Naive thymus-derived CD4-positive, alpha-beta T cell (primary cell): Measurements from ENCODE around the gene HBG1. TPM values are rescaled to one million over a fixed set of nuclear protein-coding genes. Genes with fewer than 3 reads are reported as not detected.

Experiments used
- ATAC-seq: fragments of 150-1000 bp; cut with Tn5 transposase; 2 replicates; pipeline ENCODE4 v1.10.0; 2021; ENCODE audit warnings: mild to moderate bottlenecking, moderate library complexity
- CTCF ChIA-PET: fragments of 350-600 bp; sonication (Branson Sonifier 250); formaldehyde crosslinking; loops from one replicate; lab custom pipeline; 2021; ENCODE audit warnings: antibody characterized with exemption; lab: Charles Lee
- POLR2A ChIA-PET: fragments of 350-600 bp; sonication (Branson Sonifier 250); formaldehyde crosslinking; loops from one replicate; lab custom pipeline; 2021; ENCODE audit warnings: antibody characterized with exemption, inconsistent platforms; lab: Charles Lee
- DNase-seq, 9 donors: peaks; one replicate each; pipeline versions ENCODE4 v3.0.0 to v3.0.0-alpha.2; 2020 to 2022; ENCODE audit warnings: mixed read lengths in 1 of 9
- H3K27ac ChIP-seq: one replicate; pipeline ENCODE4 v1.7.0; 2013; ENCODE audit warnings: mild to moderate bottlenecking, low read depth, low read length, moderate library complexity
- H3K27me3 ChIP-seq, 2 donors: one replicate each; pipeline ENCODE4 v1.7.0; 2013; ENCODE audit warnings: low read length in 2 of 2, mild to moderate bottlenecking in 2 of 2, moderate library complexity in 2 of 2; ENCODE audit not compliant: control insufficient read depth in 2 of 2, insufficient read depth in 2 of 2
- H3K36me3 ChIP-seq, 3 experiments: 1 replicate in 2 of 3; 2 replicates in 1 of 3; pipeline ENCODE4 v1.7.0; 2013; ENCODE audit warnings: low read length in 3 of 3, mild to moderate bottlenecking in 3 of 3, moderate library complexity in 1 of 3; ENCODE audit not compliant: insufficient read depth in 3 of 3, control insufficient read depth in 2 of 3
- H3K4me1 ChIP-seq, 2 donors: one replicate each; pipeline ENCODE4 v1.7.0; 2013; ENCODE audit warnings: low read length in 2 of 2, mild to moderate bottlenecking in 2 of 2, moderate library complexity in 1 of 2; ENCODE audit not compliant: control insufficient read depth in 2 of 2, insufficient read depth in 2 of 2
- H3K4me3 ChIP-seq: 2 replicates; pipeline ENCODE4 v1.7.0; 2013; ENCODE audit warnings: mild to moderate bottlenecking, low read length
- H3K9me3 ChIP-seq, 3 experiments: 1 replicate in 2 of 3; 2 replicates in 1 of 3; pipeline ENCODE4 v1.7.0; 2013; ENCODE audit warnings: low read length in 3 of 3; ENCODE audit not compliant: control insufficient read depth in 2 of 3
- H3K27ac Mint-ChIP-seq, 9 donors: one replicate each; pipeline ENCODE4 v1.8.0; 2020 to 2022; ENCODE audit warnings: mixed read lengths in 9 of 9, mild to moderate bottlenecking in 8 of 9, moderate library complexity in 5 of 9, inconsistent platforms in 2 of 9
- H3K27me3 Mint-ChIP-seq, 5 donors: one replicate each; pipeline ENCODE4 v1.8.0; 2021 to 2022; ENCODE audit warnings: mixed read lengths in 5 of 5, mild to moderate bottlenecking in 1 of 5
- H3K36me3 Mint-ChIP-seq, 5 donors: one replicate each; pipeline ENCODE4 v1.8.0; 2020 to 2022; ENCODE audit warnings: mixed read lengths in 5 of 5, mild to moderate bottlenecking in 3 of 5, inconsistent platforms in 1 of 5
- H3K4me1 Mint-ChIP-seq, 7 donors: one replicate each; pipeline ENCODE4 v1.8.0; 2020 to 2022; ENCODE audit warnings: mixed read lengths in 7 of 7, mild to moderate bottlenecking in 3 of 7, inconsistent platforms in 1 of 7
- H3K4me3 Mint-ChIP-seq, 10 donors: one replicate each; pipeline ENCODE4 v1.8.0; 2020 to 2022; ENCODE audit warnings: mild to moderate bottlenecking in 10 of 10, mixed read lengths in 10 of 10, moderate library complexity in 6 of 10, inconsistent platforms in 2 of 10
- H3K9me3 Mint-ChIP-seq, 11 donors: one replicate each; pipeline ENCODE4 v1.8.0; 2020 to 2022; ENCODE audit warnings: mixed read lengths in 11 of 11, mild to moderate bottlenecking in 4 of 11, inconsistent platforms in 1 of 11, moderate library complexity in 1 of 11
- intact Hi-C, 2 donors: fragments of 100-400 bp; cut with micrococcal nuclease; formaldehyde crosslinking; loops; one replicate each; pipeline ENCODE4 v1.15.1; 2023
- polyA plus RNA-seq, 2 donors: library from polyadenylated mRNA; unstranded; fragments of 300-500 nt; fragmentation: Illumina TruSeq; gene quantifications; one replicate each; pipeline ENCODE4 v1.2.3, GENCODE V29; 2021
- total RNA-seq, 6 experiments: library from RNA in 5 of 6; stranded (reverse) in 5 of 6; gene quantifications; 1 replicate in 5 of 6; 2 replicates in 1 of 6; pipeline ENCODE4 v1.2.3 and lab custom pipeline; 2021 to 2026

The HBG1 gene
- total and polyA plus RNA-seq, 7 experiments from 2014 or later = not detected

DNA sequence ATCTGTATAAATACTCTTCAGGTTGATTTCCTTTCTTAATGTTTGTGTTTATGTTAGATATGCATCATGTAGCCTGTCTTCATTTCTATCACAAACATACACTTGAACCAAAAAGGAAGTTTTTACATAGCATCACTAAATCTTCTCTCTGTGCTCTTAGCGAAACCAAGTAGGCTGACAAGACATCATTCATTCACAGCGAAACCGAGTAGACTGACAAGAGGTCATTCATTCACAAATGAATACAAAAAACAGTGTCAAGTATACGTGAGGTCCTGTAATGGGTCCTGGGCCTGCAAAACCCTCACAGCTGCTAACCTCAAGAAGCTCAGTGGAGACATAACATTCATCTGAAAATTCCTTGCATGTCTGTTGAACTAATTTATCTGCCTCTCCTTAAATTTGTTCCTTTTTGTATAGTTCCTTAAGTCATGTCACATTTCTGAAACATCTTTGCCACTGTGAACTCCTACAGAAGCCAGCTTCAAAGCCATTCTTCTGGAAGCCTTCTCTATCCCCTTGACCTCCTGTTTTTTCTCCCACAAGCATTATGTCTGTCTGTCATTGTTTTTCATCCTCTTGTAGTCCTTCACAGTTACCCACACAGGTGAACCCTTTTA lies 29.9 kb upstream of the HBG1 start:
- H3K27me3 ChIP-seq = no peaks in the 10 kb centered on the region
- intact Hi-C loops = no loop called here
- DNase-seq (no peak), ATAC-seq (no peak)
- Mint-ChIP-seq H3K36me3 (no peaks in the 10 kb centered on the region), H3K27me3 (peaks cover 0 to 9% (median under 1%) of the 10 kb centered on the region in 5 donors), H3K9me3 (no peaks in the 10 kb centered on the region), H3K27ac (no peak overlapping the region), H3K4me1 (peaks cover 0 to 3% (median 0%) of the 10 kb centered on the region in 7 donors), H3K4me3 (no peak overlapping the region)
- H3K36me3 ChIP-seq = no peaks in the 10 kb centered on the region
- H3K4me1 ChIP-seq = no peaks in the 10 kb centered on the region
- H3K9me3 ChIP-seq = no peaks in the 10 kb centered on the region
- ChIA-PET POLR2A (no interaction called here), CTCF (no interaction called here)
- no peak overlapping the region for H3K27ac ChIP-seq
- no peak overlapping the region for H3K4me3 ChIP-seq

DNA sequence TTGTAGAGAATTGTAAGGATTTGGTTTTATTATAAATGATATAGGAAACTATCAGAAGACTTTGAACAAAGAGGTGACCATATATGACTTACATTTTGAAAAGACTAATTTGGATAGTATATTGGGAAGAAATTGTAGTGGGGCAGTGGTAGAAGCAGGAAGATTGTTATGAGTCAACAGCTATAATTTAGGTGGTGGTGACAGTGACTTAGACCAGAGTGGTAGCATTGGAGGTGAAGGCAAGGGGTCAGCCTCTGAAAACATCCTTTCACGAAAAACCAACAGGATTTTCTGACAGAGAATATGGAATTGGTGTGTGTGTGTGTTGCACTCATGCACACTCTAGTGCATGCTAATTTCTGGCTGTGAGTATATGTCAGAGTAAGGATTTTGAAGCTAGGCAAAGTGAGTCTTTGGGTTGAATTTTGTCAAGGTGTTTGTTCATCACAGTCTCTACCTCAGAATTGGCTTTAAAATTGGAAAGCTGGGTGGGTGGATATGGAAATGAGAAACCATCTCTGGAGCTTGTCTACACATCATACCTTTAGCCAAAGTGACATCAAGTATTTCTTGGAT lies 28.2 kb upstream of the HBG1 start:
- no peaks in the 10 kb centered on the region for H3K36me3 ChIP-seq
- Mint-ChIP-seq H3K9me3 (no peaks in the 10 kb centered on the region), H3K27ac (no peak overlapping the region), H3K36me3 (no peaks in the 10 kb centered on the region), H3K4me1 (peaks cover 0 to 3% (median 0%) of the 10 kb centered on the region in 7 donors), H3K27me3 (peaks cover 0 to 10% (median 5%) of the 10 kb centered on the region in 5 donors), H3K4me3 (no peak overlapping the region)
- H3K4me1 ChIP-seq = no peaks in the 10 kb centered on the region
- no peak overlapping the region for H3K4me3 ChIP-seq
- POLR2A ChIA-PET = no interaction called here
- no peaks in the 10 kb centered on the region for H3K27me3 ChIP-seq
- H3K27ac ChIP-seq = no peak overlapping the region
- CTCF ChIA-PET = no interaction called here
- no peaks in the 10 kb centered on the region for H3K9me3 ChIP-seq
- intact Hi-C loops = no loop called here
- no peak for DNase-seq
- ATAC-seq = no peak

DNA sequence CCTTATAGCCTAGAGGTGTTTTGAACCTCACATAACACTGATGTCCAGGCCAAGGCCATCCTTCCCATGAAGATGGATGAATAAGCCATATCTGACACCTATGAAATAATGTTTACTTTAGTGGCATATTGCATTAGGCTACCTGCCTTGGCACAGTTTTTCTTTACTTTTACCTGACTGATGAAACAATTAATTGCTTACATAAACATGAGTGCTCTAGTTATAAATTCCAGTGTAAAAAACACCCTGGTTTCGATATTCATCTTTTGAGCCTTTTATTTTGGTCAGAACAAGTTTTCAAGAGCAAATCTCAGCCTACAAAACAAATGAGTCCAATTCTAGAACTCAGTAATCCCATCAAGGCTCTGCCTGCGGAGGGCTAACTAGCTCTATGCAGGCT lies 27.0 kb upstream of the HBG1 start:
- H3K27ac ChIP-seq = no peak overlapping the region
- no peaks in the 10 kb centered on the region for H3K36me3 ChIP-seq
- H3K4me1 Mint-ChIP-seq = peaks cover 0 to 3% (median 0%) of the 10 kb centered on the region in 7 donors
- H3K9me3 ChIP-seq = no peaks in the 10 kb centered on the region
- H3K4me3 Mint-ChIP-seq = no peak overlapping the region
- peaks cover 0 to 7% (median 6%) of the 10 kb centered on the region in 5 donors for H3K27me3 Mint-ChIP-seq
- ATAC-seq (no peak), DNase-seq (no peak)
- no peak overlapping the region for H3K27ac Mint-ChIP-seq
- CTCF ChIA-PET = no interaction called here
- H3K4me3 ChIP-seq = no peak overlapping the region
- no peaks in the 10 kb centered on the region for H3K36me3 Mint-ChIP-seq
- no peaks in the 10 kb centered on the region for H3K9me3 Mint-ChIP-seq
- H3K27me3 ChIP-seq = no peaks in the 10 kb centered on the region
- intact Hi-C loops = no loop called here
- POLR2A ChIA-PET = no interaction called here
- H3K4me1 ChIP-seq = no peaks in the 10 kb centered on the region

DNA sequence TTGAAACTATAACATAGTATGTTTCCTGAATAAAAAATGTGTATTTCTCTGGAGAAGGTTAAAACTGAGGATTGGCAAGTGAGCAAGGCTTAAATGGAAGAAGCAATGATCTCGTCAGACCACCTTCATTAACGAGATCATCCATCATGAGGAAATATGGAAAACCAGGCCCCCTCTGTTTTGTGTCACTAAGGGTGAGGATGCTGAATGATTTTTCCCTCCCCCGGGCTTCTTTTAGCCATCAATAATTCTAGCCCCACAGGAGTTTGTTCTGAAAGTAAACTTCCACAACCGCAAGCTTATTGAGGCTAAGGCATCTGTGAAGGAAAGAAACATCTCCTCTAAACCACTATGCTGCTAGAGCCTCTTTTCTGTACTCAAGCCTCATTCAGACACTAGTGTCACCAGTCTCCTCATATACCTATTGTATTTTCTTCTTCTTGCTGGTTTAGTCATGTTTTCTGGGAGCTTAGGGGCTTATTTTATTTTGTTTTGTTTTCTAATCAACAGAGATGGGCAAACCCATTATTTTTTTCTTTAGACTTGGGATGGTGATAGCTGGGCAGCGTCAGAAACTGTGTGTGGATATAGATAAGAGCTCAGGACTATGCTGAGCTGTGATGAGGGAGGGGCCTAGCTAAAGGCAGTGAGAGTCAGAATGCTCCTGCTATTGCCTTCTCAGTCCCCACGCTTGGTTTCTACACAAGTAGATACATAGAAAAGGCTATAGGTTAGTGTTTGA lies 25.9 kb upstream of the HBG1 start:
- no peak for DNase-seq
- no peak overlapping the region for H3K27ac ChIP-seq
- H3K27me3 ChIP-seq = no peaks in the 10 kb centered on the region
- no peaks in the 10 kb centered on the region for H3K4me1 ChIP-seq
- no peaks in the 10 kb centered on the region for H3K9me3 ChIP-seq
- no peak for ATAC-seq
- H3K4me1 Mint-ChIP-seq = peaks cover 0 to under 1% (median 0%) of the 10 kb centered on the region in 7 donors
- peaks cover 0 to 12% (median 9%) of the 10 kb centered on the region in 5 donors for H3K27me3 Mint-ChIP-seq
- no peaks in the 10 kb centered on the region for H3K36me3 ChIP-seq
- no peaks in the 10 kb centered on the region for H3K36me3 Mint-ChIP-seq
- no peak overlapping the region for H3K27ac Mint-ChIP-seq
- POLR2A ChIA-PET = no interaction called here
- intact Hi-C loops = no loop called here
- no peak overlapping the region for H3K4me3 Mint-ChIP-seq
- no peak overlapping the region for H3K4me3 ChIP-seq
- CTCF ChIA-PET = no interaction called here
- H3K9me3 Mint-ChIP-seq = peaks cover 0 to 2% (median 0%) of the 10 kb centered on the region in 11 donors

DNA sequence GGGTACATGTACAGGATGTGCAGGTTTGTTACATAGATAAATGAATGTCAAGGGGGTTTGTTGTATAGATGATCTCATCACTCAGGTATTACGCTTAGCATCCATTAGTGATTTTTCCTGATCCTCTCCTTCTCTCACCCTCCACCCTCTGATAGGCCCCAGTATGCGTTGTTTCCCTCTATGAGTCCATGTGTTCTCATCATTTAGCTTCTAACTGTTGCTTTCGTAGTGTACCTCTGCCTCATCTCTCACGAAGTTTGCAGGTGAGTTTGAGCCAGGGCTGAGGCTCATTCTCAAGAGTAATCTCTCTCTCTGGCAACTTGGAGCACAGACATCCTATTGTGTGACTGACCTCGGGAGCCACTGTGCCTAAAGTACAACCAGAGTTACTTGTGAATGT lies 24.7 kb upstream of the HBG1 start:
- Mint-ChIP-seq H3K9me3 (peaks cover 0 to 2% (median 0%) of the 10 kb centered on the region in 11 donors), H3K4me1 (no peaks in the 10 kb centered on the region), H3K27ac (no peak overlapping the region), H3K27me3 (peaks cover 0 to 13% (median 10%) of the 10 kb centered on the region in 5 donors), H3K36me3 (no peaks in the 10 kb centered on the region), H3K4me3 (no peak overlapping the region)
- intact Hi-C loops = no loop called here
- Histone ChIP-seq H3K4me1 (no peaks in the 10 kb centered on the region), H3K4me3 (no peak overlapping the region), H3K27ac (no peak overlapping the region), H3K36me3 (no peaks in the 10 kb centered on the region), H3K9me3 (no peaks in the 10 kb centered on the region), H3K27me3 (no peaks in the 10 kb centered on the region)
- ChIA-PET POLR2A (no interaction called here), CTCF (no interaction called here)
- DNase-seq (no peak), ATAC-seq (no peak)

DNA sequence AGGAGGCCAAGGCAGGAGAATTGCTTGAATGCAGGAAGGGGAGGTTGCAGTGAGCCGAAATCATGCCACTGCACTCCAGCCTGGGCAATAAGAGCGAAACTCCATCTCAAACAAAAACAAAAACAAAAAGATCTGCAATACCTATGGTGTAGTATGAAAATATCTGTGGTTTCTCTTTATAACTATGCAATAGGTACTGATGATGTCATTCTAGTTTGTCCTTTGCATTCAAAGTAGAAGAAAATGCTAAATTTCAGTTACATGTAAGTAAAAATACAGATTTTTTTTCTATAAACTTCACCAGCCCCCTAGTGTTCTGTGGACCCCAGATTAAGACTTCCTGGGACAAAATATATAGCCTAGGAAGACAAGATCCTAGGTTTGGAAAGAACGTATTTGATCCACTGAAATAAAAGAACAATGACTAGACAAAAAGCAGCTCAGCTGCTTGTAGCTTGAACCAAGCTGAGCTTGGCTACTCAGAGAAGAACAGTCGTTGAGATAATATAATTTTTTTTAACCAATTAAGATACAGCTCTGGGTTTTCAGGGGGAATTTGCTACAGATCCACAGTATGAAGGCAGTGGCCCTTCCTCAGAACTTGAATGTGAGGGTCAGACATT lies 22.8 kb upstream of the HBG1 start:
- no peak overlapping the region for H3K27ac ChIP-seq
- no peaks in the 10 kb centered on the region for H3K36me3 ChIP-seq
- Mint-ChIP-seq H3K36me3 (no peaks in the 10 kb centered on the region), H3K27ac (no peak overlapping the region), H3K9me3 (peaks cover 0 to 2% (median 0%) of the 10 kb centered on the region in 11 donors), H3K4me1 (no peaks in the 10 kb centered on the region), H3K4me3 (no peak overlapping the region), H3K27me3 (peaks cover 2 to 13% (median 10%) of the 10 kb centered on the region in 5 donors)
- intact Hi-C loops = no loop called here
- H3K27me3 ChIP-seq = no peaks in the 10 kb centered on the region
- H3K4me1 ChIP-seq = no peaks in the 10 kb centered on the region
- DNase-seq (no peak), ATAC-seq (no peak)
- no peak overlapping the region for H3K4me3 ChIP-seq
- CTCF ChIA-PET = no interaction called here
- H3K9me3 ChIP-seq = no peaks in the 10 kb centered on the region
- POLR2A ChIA-PET = no interaction called here
